ENCODE data around the gene FOLH1.
"Not testable (repeated sequence)": the region's sequence is repeated elsewhere in the genome, so short reads cannot be mapped to it uniquely, and the experiment has no call there.

DNA sequence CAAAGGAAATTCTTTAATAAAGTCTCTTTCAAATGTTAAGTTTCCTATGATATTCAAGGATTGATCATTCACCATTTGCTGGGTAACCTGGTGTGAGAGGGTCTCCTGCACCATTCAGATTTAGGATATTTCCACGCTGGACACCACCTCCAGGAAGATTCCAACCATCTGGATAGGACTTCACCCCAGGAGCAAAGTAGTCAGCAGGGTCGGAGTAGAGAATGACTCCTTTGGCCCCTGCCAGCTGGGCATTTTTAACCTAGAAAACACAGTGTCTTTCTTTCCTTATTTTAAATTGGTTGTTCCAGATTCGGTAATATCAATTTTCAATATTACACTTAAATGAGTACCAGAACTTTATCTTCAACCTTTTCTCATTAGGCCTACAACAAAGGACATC is 22.8 kb downstream of the FOLH1 start:
- TF ChIP-seq, protein P1, sequence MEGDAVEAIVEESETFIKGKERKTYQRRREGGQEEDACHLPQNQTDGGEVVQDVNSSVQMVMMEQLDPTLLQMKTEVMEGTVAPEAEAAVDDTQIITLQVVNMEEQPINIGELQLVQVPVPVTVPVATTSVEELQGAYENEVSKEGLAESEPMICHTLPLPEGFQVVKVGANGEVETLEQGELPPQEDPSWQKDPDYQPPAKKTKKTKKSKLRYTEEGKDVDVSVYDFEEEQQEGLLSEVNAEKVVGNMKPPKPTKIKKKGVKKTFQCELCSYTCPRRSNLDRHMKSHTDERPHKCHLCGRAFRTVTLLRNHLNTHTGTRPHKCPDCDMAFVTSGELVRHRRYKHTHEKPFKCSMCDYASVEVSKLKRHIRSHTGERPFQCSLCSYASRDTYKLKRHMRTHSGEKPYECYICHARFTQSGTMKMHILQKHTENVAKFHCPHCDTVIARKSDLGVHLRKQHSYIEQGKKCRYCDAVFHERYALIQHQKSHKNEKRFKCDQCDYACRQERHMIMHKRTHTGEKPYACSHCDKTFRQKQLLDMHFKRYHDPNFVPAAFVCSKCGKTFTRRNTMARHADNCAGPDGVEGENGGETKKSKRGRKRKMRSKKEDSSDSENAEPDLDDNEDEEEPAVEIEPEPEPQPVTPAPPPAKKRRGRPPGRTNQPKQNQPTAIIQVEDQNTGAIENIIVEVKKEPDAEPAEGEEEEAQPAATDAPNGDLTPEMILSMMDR (IDR thresholded peaks at IDR 0.05; ENCODE audit: poor library complexity) = not testable (repeated sequence)
- TF ChIP-seq EZH2phosphoT487 (IDR thresholded peaks at IDR 0.05; ENCODE audit: low read depth, severe bottlenecking, unreplicated experiment); EZH2 (IDR thresholded peaks at IDR 0.05; ENCODE audit: borderline replicate concordance): not testable (repeated sequence)
